ENCODE results near the gene KCNAB2.

The KCNAB2 gene

DNA sequence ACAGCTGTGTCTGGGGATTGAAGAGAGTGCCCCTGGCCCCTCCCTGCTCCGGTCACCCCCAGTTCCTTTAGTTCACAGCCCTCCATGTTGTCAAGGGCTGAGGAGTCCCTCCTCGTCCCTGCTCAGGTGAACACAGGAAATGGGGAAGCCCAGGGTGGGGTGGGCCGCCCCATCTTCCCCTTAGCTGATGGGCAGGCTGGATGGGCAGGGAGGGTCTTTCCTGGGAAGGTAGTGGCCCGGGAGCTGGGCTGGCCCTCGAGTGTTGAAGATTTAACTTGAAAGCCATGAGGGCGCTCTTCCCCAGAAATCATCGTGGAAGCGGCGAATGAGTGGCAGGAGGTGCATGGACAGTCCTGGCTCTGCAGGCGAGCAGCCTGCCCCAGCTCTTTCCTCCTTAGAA is 35.1 kb upstream of the KCNAB2 start:
- ChIA-PET CTCF (no interaction called here), POLR2A (ENCODE audit: low non-redundant PET) (no interaction called here)
- H3K27ac ChIP-seq: no peak overlapping the region; the same call in 1 of the 2 replicates
- TF ChIP-seq, protein P1, sequence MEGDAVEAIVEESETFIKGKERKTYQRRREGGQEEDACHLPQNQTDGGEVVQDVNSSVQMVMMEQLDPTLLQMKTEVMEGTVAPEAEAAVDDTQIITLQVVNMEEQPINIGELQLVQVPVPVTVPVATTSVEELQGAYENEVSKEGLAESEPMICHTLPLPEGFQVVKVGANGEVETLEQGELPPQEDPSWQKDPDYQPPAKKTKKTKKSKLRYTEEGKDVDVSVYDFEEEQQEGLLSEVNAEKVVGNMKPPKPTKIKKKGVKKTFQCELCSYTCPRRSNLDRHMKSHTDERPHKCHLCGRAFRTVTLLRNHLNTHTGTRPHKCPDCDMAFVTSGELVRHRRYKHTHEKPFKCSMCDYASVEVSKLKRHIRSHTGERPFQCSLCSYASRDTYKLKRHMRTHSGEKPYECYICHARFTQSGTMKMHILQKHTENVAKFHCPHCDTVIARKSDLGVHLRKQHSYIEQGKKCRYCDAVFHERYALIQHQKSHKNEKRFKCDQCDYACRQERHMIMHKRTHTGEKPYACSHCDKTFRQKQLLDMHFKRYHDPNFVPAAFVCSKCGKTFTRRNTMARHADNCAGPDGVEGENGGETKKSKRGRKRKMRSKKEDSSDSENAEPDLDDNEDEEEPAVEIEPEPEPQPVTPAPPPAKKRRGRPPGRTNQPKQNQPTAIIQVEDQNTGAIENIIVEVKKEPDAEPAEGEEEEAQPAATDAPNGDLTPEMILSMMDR (conservative IDR thresholded peaks at IDR 0.05; ENCODE audit: low read depth): no peak
- DNase-seq (ENCODE audit: low spot score): no peak

DNA sequence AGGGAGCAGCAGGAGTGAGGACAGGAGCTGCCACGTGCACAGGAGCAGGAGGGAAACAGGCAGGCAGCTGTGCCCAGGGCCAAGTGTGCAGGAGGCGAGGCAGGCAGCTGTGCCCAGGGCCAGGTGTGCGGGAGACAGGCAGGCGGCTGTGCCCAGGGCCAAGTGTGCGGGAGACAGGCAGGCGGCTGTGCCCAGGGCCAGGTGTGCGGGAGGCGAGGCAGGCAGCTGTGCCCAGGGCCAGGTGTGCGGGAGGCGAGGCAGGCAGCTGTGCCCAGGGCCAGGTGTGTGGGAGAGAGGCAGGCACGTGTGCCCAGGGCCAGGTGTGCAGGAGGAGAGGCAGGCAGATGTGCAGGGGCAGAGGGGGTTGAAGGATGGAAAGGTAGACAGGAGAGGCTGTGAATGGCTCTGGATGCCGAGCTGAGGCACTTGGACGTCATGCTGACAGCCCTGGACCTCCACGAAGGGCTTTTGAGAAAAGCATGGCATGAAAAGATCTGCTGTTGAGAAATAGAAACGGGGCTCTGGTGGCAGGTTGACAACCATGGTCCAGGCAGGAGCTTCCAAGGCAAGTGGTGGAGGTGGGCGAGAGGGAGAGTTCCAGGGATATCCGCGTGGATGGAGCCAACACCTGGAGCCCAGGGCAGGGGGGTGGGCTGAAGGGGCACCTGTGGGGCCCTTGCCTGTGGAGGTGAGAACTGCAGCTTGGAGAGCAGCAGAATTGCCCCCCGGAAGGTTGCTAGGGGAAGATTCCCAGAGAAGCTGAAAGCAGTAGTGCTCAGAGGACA is 34.3 kb upstream of the KCNAB2 start:
- no peak overlapping the region; the same call in 1 of the 2 replicates for H3K27ac ChIP-seq
- POLR2A ChIA-PET (ENCODE audit: low non-redundant PET): no interaction called here

DNA sequence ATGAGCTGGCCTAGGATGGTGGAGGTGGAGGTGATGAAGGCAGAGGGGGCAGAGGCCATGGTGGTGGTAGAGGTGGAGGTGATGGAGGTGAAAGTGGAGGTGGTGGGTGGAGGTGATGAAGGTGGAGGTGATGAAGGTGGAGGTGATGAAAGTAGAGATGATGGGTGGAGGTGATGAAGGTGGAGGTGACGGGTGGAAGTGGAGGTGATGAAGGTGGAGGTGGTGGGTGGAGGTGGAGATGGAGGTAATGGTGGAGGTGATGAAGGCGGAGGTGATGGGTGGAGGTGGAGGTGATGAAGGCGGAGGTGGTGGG is 33.8 kb upstream of the KCNAB2 start:
- DNase-seq (ENCODE audit: low spot score): no peak
- TF ChIP-seq, protein P1 (conservative IDR thresholded peaks at IDR 0.05; ENCODE audit: low read depth): no peak
- ChIA-PET CTCF (no interaction called here), POLR2A (ENCODE audit: low non-redundant PET) (no interaction called here)
- no peak overlapping the region for H3K27ac ChIP-seq

More for the DNA sequence above, 34.3 kb upstream of the KCNAB2 start:
- no peak for DNase-seq (ENCODE audit: low spot score)
- CTCF ChIA-PET: no interaction called here
- TF ChIP-seq, protein P1 (conservative IDR thresholded peaks at IDR 0.05; ENCODE audit: low read depth): no peak

DNA sequence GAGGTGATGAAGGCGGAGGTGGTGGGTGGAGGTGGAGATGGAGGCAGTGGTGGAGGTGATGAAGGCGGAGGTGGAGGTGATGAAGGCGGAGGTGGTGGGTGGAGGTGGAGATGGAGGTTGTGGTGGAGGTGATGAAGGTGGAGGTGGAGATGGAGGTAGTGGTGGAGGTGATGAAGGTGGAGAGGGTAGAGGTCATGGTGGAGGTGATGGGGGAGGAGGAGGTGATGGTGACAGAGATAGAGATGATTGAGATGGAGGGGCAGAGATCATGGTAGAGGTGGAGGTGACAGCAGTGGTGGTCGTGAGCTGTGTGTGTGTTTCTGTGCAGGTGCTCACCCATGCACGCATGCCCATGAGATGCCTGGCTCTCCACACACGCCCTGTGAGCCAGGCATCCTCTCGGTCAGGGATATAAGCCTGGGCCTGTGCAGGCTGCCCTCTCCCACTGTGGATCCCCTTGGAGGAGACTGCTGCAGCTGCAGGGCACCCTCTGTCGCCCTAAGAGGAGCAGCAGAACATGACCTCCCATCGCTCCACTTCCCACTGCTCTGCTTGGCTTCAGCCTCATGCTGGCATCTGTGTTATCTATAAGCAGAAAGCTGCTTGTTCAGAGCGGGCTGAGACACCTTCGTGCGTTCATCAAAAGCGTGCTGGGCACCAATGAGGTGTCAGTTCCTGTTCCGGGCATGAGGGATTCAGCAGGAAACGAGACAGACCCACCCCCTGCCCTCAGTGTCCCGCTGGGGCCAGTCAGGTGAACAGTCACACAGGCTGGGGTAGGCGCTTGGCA is 33.0 kb upstream of the KCNAB2 start:
- peak overlapping the region; percentile 22 for H3K27ac ChIP-seq
- ChIA-PET CTCF (no interaction called here), POLR2A (ENCODE audit: low non-redundant PET) (no interaction called here)
- no peak for DNase-seq (ENCODE audit: low spot score)
- TF ChIP-seq, protein P1 (conservative IDR thresholded peaks at IDR 0.05; ENCODE audit: low read depth): no peak

DNA sequence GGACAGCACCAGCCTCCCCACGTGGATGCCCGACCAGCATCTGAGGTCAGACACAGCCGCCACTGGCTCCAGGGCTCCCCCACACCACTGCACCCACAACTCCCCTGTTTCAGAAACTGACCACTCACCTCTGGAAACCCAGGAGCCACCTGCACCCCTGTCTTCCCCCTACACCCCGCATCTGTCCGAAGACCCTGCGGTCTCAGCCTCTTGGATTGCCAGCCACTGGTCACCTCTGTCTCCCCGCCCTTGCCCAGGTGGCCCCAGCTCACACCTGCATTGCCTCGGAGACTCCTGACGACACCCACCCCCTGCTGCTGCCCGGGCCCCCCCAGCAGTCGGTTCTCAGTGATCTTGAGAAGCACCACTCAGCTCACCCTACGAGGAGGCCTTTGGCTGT is 32.2 kb upstream of the KCNAB2 start:
- CTCF ChIA-PET: no interaction called here
- H3K27ac ChIP-seq: peak overlapping the region; percentile 22
- POLR2A ChIA-PET (ENCODE audit: low non-redundant PET): no interaction called here
- DNase-seq (ENCODE audit: low spot score): no peak
- TF ChIP-seq, protein P1 (conservative IDR thresholded peaks at IDR 0.05; ENCODE audit: low read depth): no peak

DNA sequence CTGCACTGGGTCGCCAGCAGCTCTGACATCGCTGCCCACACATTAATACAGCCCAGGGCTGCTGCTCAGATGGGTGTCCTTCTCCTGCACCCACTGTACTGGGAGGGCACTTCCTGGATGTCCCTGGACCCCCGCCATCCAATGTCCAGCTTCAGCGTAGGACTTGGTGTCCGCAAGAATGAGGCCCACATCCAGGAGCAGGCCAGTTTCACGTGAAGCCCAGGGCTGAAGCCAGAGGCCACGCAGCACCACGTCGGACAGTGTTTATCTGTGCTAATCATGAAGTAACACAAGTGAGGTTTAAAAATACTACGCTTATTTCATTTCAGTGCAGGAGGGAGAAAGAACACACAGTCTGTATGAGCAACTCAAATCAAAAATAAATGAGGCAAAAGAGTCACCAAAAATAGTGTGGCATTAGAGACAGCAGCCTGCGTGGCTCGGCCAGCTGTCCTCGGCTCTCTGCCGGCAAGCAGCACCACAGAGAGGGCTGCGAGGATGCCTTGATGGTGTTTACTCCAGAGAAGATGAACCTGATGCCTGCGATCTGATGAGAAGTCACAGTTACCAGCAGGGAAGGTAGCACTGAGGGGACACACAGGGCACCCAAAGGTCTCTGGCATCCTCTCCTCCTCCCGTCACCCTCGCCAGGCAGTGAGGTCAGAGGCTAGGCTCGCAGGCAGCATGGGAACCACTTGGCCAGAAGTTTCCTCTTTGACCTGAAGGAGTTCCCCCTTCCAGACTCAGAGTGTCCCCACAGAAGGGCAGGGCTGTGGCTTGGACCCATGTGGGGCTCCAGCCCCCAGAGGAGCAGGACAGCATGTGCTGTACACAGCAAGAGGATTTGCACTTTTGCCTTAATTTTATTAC is 31.3 kb upstream of the KCNAB2 start:
- TF ChIP-seq, protein P1 (conservative IDR thresholded peaks at IDR 0.05; ENCODE audit: low read depth): no peak
- no peak for DNase-seq (ENCODE audit: low spot score)
- ChIA-PET CTCF (no interaction called here), POLR2A (ENCODE audit: low non-redundant PET) (no interaction called here)
- H3K27ac ChIP-seq: peak overlapping the region; percentile 77
